OCI-LY3 (cell line): ENCODE measurements around the gene PTPN12.

Experiments used
- H2AFZ ChIP-seq: fragments of 200-600, 300-600 bp; shearing (Covaris generic); 2 replicates; pipeline ENCODE4 v1.6.0; 2014; ENCODE audit warnings: antibody characterized with exemption, low read depth, low read length
- H3K27ac ChIP-seq: fragments of 200-600, 300-600 bp; sonication (generic); 2 replicates; pipeline ENCODE4 v1.5.1; 2014; ENCODE audit warnings: mild to moderate bottlenecking, low read length, moderate library complexity, mixed read lengths
- H3K27me3 ChIP-seq: fragments of 200-600, 300-600 bp; sonication (generic); 2 replicates; pipeline ENCODE4 v1.6.1; 2014; ENCODE audit warnings: low read depth, low read length, mixed read lengths
- H3K36me3 ChIP-seq: fragments of 200-600, 300-600 bp; sonication (generic); replicated peaks from 2 replicates; pipeline ENCODE3; 2014; ENCODE audit warnings: low read depth, low read length, mixed read lengths
- H3K4me1 ChIP-seq: fragments of 300-600, 200-600 bp; sonication (generic); 2 replicates; pipeline ENCODE4 v1.6.1; 2014; ENCODE audit warnings: low read length, mixed read lengths
- H3K4me2 ChIP-seq: fragments of 200-600, 300-600 bp; sonication (generic); 2 replicates; pipeline ENCODE4 v1.6.1; 2014; ENCODE audit warnings: low read length, mixed read lengths
- H3K4me3 ChIP-seq: fragments of 300-600, 200-600 bp; sonication (generic); 2 replicates; pipeline ENCODE4 v1.5.1; 2014; ENCODE audit warnings: antibody characterized with exemption, mild to moderate bottlenecking, low read length, moderate library complexity
- H3K79me2 ChIP-seq: fragments of 300-600, 200-600 bp; shearing (Covaris generic); 2 replicates; pipeline ENCODE4 v1.6.1; 2014; ENCODE audit warnings: mild to moderate bottlenecking, low read length, mixed read lengths
- H3K9ac ChIP-seq: fragments of 300-600, 200-600 bp; shearing (Covaris generic); 2 replicates; pipeline ENCODE4 v1.6.0; 2014; ENCODE audit warnings: mild to moderate bottlenecking, low read length, moderate library complexity
- H3K9me3 ChIP-seq: fragments of 200-600, 300-600 bp; shearing (Covaris generic); 2 replicates; pipeline ENCODE4 v1.6.1; 2014; ENCODE audit warnings: low read length, mixed read lengths; ENCODE audit not compliant: insufficient read depth
- H4K20me1 ChIP-seq: fragments of 200-600, 300-600 bp; sonication (generic); 2 replicates; pipeline ENCODE4 v1.6.1; 2016; ENCODE audit warnings: low read length, mixed read lengths; ENCODE audit not compliant: insufficient read depth
- EZH2phosphoT487 ChIP-seq: fragments of 200-600 bp; shearing (Covaris generic); IDR thresholded peaks from 2 replicates; pipeline ENCODE4 v1.6.1; 2018; ENCODE audit warnings: antibody characterized with exemption, mixed run types, low read depth
- TF ChIP-seq, protein P1 (sequence below): fragments of 200-600, 300-600 bp; sonication (generic); IDR thresholded peaks from 2 replicates; pipeline ENCODE4 v1.5.1; 2014; ENCODE audit warnings: antibody characterized with exemption, low read length, low read depth

PTPN12 gene

GRCh38 chr7:77680266-77680665, 143.2 kb downstream of the PTPN12 start:
- Histone ChIP-seq H3K27ac (no peak overlapping the region), H3K4me1 (no peaks in the 10 kb centered on the region), H3K79me2 (no peaks in the 10 kb centered on the region), H2AFZ (no peak overlapping the region), H4K20me1 (no peaks in the 10 kb centered on the region), H3K4me3 (no peak overlapping the region), H3K27me3 (no peaks in the 10 kb centered on the region), H3K4me2 (no peak overlapping the region), H3K9me3 (no peaks in the 10 kb centered on the region), H3K9ac (no peak overlapping the region), H3K36me3 (peaks cover 4% of the 10 kb centered on the region)
- TF ChIP-seq EZH2phosphoT487, result no peak
- TF ChIP-seq, protein P1, sequence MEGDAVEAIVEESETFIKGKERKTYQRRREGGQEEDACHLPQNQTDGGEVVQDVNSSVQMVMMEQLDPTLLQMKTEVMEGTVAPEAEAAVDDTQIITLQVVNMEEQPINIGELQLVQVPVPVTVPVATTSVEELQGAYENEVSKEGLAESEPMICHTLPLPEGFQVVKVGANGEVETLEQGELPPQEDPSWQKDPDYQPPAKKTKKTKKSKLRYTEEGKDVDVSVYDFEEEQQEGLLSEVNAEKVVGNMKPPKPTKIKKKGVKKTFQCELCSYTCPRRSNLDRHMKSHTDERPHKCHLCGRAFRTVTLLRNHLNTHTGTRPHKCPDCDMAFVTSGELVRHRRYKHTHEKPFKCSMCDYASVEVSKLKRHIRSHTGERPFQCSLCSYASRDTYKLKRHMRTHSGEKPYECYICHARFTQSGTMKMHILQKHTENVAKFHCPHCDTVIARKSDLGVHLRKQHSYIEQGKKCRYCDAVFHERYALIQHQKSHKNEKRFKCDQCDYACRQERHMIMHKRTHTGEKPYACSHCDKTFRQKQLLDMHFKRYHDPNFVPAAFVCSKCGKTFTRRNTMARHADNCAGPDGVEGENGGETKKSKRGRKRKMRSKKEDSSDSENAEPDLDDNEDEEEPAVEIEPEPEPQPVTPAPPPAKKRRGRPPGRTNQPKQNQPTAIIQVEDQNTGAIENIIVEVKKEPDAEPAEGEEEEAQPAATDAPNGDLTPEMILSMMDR, result no peak

DNA sequence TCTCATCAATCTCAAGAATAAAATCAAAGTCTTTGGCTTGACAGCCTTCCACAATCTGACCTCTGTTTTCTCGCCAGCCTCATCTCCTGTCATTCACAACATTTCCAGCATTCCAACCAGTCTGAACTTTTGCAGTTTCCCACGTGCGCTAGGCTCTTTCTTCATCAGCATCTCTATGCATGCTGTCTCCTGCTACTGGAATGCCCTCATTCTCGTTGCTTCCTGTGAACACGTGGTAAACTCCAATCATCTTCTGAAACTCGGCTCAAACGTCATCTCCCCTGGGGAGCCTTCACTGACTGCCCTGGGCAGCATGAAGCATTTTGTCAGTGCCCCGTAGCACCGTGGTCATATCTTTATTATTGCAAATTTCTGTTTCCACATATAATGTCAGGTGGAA, 146.9 kb downstream of the PTPN12 start:
- TF ChIP-seq, protein P1, result no peak
- no peak for TF ChIP-seq EZH2phosphoT487
- Histone ChIP-seq H3K4me3 (no peak overlapping the region), H3K9ac (no peak overlapping the region), H4K20me1 (no peaks in the 10 kb centered on the region), H3K79me2 (no peaks in the 10 kb centered on the region), H3K4me2 (no peak overlapping the region), H3K27me3 (no peaks in the 10 kb centered on the region), H3K9me3 (no peaks in the 10 kb centered on the region), H3K36me3 (peaks cover 4% of the 10 kb centered on the region), H3K27ac (no peak overlapping the region), H2AFZ (no peak overlapping the region), H3K4me1 (no peaks in the 10 kb centered on the region)

DNA sequence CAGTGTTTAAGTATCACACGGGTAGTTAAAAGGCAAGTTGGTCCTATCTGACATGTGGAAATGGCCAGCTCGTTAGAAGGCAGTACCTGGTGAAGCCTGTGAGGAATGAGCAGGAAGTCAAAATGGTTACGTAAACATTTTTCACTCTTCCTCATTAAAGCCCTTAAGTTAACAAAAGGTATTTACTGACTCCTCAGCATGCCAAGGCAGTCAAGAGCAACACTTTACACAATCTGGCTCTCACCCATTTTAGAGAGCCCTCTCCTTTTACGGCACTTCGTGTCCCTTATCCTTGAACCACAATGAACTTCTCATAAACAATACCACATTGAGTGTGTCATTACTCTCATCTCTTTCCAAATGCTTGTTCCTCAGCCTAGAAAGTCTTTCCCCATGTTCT, 148.1 kb downstream of the PTPN12 start:
- peaks cover 4% of the 10 kb centered on the region for H3K36me3 ChIP-seq
- no peaks in the 10 kb centered on the region for H3K4me1 ChIP-seq
- H2AFZ ChIP-seq, result no peak overlapping the region
- H3K9me3 ChIP-seq, result no peaks in the 10 kb centered on the region
- H3K4me3 ChIP-seq, result no peak overlapping the region
- H3K4me2 ChIP-seq, result no peak overlapping the region
- no peak overlapping the region for H3K27ac ChIP-seq
- H3K27me3 ChIP-seq, result no peaks in the 10 kb centered on the region
- no peak for TF ChIP-seq EZH2phosphoT487
- TF ChIP-seq, protein P1, result no peak
- H3K79me2 ChIP-seq, result no peaks in the 10 kb centered on the region
- H4K20me1 ChIP-seq, result no peaks in the 10 kb centered on the region
- H3K9ac ChIP-seq, result no peak overlapping the region

DNA sequence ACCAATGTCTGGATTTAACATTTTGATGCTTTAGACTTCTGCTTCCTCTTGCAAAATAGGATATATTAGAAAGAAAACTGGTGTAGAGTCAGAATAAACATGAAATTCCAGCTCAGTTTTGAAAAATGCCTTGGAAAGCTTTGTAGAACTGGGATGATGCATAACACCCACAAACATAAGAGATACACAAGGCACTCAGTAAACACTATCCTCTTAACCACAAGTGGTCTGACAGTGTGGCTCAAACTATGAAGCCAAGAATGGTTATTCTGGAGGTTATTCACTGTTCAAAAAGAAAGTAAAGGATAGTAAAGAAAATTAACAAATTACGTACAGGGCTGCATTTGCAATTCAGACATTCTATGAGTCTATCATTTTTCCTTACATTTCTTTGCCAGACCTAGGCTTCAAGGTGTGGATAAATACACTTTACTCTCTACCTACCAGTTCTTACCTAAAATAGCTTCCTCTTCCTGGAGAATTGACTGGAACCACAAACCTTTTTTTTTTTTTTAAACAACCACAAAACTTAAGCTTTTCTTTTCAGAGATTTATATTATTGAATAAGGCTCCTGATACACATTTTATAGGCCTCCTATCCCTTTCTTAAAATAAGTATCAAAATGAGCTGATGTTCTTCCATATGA, 150.1 kb downstream of the PTPN12 start:
- H3K4me2 ChIP-seq, result no peak overlapping the region
- TF ChIP-seq, protein P1, result no peak
- TF ChIP-seq EZH2phosphoT487, result no peak
- H3K9me3 ChIP-seq, result no peaks in the 10 kb centered on the region
- no peak overlapping the region for H3K27ac ChIP-seq
- no peak overlapping the region for H2AFZ ChIP-seq
- H3K4me3 ChIP-seq, result no peak overlapping the region
- peaks cover 4% of the 10 kb centered on the region for H3K36me3 ChIP-seq
- H3K9ac ChIP-seq, result no peak overlapping the region
- no peaks in the 10 kb centered on the region for H3K79me2 ChIP-seq
- H3K27me3 ChIP-seq, result no peaks in the 10 kb centered on the region
- H3K4me1 ChIP-seq, result no peaks in the 10 kb centered on the region
- no peaks in the 10 kb centered on the region for H4K20me1 ChIP-seq
